ENCODE data around the gene ERLEC1.

The ERLEC1 gene

DNA sequence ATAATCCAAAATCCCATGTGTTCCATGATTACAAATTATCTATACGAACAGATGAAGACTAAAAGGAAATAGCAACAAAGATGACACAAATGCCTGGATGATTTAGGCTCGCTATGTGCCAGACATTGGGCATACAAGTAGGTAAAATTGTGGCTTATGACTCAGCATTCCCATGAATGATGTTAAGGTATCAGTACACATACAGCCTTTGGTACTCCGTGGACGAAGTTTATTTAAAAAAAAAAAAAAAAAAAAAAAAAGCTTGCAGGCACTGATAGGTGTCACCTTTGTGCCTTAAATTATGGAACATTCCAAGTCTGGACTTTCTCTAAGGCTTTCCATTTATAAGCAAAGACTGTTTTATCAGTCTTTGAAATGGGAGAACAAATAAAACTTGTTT is 16.6 kb upstream of the ERLEC1 start:
- no peak for TF ChIP-seq MAX (IDR thresholded peaks at IDR 0.05; ENCODE audit: low read depth, low read length)
- no peak for TF ChIP-seq MYC (IDR thresholded peaks at IDR 0.05; ENCODE audit: low read depth, low read length)
- no peak for TF ChIP-seq POLR2A (IDR thresholded peaks at IDR 0.05; ENCODE audit: extremely low read depth, insufficient read length)
- TF ChIP-seq CTCF (IDR thresholded peaks at IDR 0.05; ENCODE audit: low read depth, low read length), result no peak
- H3K4me3 ChIP-seq (ENCODE audit: low read depth, low read length), result no peak overlapping the region
- no peak for DNase-seq (ENCODE audit: low read depth)

GRCh38 chr2:53777134-53777533 is 9.7 kb upstream of the ERLEC1 start:
- TF ChIP-seq MYC (IDR thresholded peaks at IDR 0.05; ENCODE audit: low read depth, low read length) (no peak), MAX (IDR thresholded peaks at IDR 0.05; ENCODE audit: low read depth, low read length) (no peak), CTCF (IDR thresholded peaks at IDR 0.05; ENCODE audit: low read depth, low read length) (no peak), POLR2A (IDR thresholded peaks at IDR 0.05; ENCODE audit: extremely low read depth, insufficient read length) (no peak)
- DNase-seq (ENCODE audit: low read depth), result no peak
- no peak overlapping the region for H3K4me3 ChIP-seq (ENCODE audit: low read depth, low read length)

- TF ChIP-seq CTCF (IDR thresholded peaks at IDR 0.05; ENCODE audit: low read depth, low read length) (no peak), MAX (IDR thresholded peaks at IDR 0.05; ENCODE audit: low read depth, low read length) (no peak), MYC (IDR thresholded peaks at IDR 0.05; ENCODE audit: low read depth, low read length) (no peak), POLR2A (IDR thresholded peaks at IDR 0.05; ENCODE audit: extremely low read depth, insufficient read length) (no peak)
- DNase-seq (ENCODE audit: low read depth), result peak; percentile 49
- H3K4me3 ChIP-seq (ENCODE audit: low read depth, low read length), result no peak overlapping the region
Measured at GRCh38 chr2:53778536-53779162, 8.2 kb upstream of the ERLEC1 start.

DNA sequence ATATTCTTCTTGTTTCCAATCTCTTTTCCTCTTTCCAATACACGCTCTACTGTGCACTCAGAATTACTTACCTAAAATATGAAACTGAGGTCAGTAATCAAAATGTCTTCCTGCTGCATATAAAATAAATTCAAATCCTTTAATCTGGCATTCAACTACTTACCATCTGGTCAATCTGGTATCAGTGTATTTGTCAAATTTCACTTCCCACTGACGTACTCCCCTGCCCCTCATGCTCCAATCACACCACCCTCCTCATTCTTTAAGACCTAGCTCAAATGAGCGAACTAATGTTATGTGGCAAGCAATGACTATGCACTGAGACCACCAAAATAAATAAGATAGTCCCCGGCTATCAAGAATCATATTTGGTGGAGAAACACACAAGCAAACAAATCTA is 6.8 kb upstream of the ERLEC1 start:
- H3K4me3 ChIP-seq (ENCODE audit: low read depth, low read length), result no peak overlapping the region
- no peak for DNase-seq (ENCODE audit: low read depth)
- TF ChIP-seq MYC (IDR thresholded peaks at IDR 0.05; ENCODE audit: low read depth, low read length) (no peak), POLR2A (IDR thresholded peaks at IDR 0.05; ENCODE audit: extremely low read depth, insufficient read length) (no peak), CTCF (IDR thresholded peaks at IDR 0.05; ENCODE audit: low read depth, low read length) (no peak), MAX (IDR thresholded peaks at IDR 0.05; ENCODE audit: low read depth, low read length) (no peak)

DNA sequence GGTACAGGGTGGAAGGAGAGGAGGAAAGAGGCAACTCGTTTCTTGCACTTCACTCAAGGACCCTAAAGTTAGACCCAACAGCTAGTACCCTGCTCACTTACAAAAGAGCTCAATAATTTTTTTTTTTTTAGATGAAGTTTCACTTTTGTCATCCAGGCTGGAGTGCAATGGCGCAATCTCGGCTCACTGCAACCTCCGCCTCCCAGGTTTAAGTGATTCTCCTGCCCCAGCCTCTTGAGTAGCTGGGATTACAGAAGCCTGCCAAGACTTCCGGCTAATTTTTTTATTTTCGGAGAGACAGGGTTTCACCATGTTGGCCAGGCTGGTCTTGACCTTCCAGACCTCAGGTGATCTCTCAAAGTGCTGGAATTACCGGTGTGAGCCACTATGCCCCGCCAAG is 4.2 kb upstream of the ERLEC1 start:
- H3K4me3 ChIP-seq (ENCODE audit: low read depth, low read length), result no peak overlapping the region
- no peak for DNase-seq (ENCODE audit: low read depth)
- no peak for TF ChIP-seq POLR2A (IDR thresholded peaks at IDR 0.05; ENCODE audit: extremely low read depth, insufficient read length)
- TF ChIP-seq CTCF (IDR thresholded peaks at IDR 0.05; ENCODE audit: low read depth, low read length), result no peak
- TF ChIP-seq MYC (IDR thresholded peaks at IDR 0.05; ENCODE audit: low read depth, low read length), result no peak
- no peak for TF ChIP-seq MAX (IDR thresholded peaks at IDR 0.05; ENCODE audit: low read depth, low read length)

Measured in NB4 (cell line).